Thyroid gland (tissue), 4 donors: ENCODE results near the gene SLC35F3.

ENCODE experiments used
- POLR2A ChIP-seq, 2 donors: fragments of 450-650 bp; IDR thresholded peaks; one replicate each; pipeline ENCODE4 v1.6.1; 2017; ENCODE audit warnings: antibody characterized with exemption in 2 of 2, mild to moderate bottlenecking in 2 of 2, moderate library complexity in 1 of 2
- TF ChIP-seq, protein P1 (sequence below), 6 experiments: fragments of 200-600 bp in 3 of 6; fragments of 450-650 bp in 3 of 6; sonication (generic) in 3 of 6; IDR thresholded peaks; one replicate each; pipeline ENCODE4 v1.5.1; 2016 to 2019; ENCODE audit warnings: antibody characterized with exemption in 6 of 6, mild to moderate bottlenecking in 2 of 6, inconsistent platforms in 1 of 6, moderate library complexity in 1 of 6

- no peak for TF ChIP-seq POLR2A (IDR thresholded peaks at IDR 0.05)
- TF ChIP-seq, protein P1, sequence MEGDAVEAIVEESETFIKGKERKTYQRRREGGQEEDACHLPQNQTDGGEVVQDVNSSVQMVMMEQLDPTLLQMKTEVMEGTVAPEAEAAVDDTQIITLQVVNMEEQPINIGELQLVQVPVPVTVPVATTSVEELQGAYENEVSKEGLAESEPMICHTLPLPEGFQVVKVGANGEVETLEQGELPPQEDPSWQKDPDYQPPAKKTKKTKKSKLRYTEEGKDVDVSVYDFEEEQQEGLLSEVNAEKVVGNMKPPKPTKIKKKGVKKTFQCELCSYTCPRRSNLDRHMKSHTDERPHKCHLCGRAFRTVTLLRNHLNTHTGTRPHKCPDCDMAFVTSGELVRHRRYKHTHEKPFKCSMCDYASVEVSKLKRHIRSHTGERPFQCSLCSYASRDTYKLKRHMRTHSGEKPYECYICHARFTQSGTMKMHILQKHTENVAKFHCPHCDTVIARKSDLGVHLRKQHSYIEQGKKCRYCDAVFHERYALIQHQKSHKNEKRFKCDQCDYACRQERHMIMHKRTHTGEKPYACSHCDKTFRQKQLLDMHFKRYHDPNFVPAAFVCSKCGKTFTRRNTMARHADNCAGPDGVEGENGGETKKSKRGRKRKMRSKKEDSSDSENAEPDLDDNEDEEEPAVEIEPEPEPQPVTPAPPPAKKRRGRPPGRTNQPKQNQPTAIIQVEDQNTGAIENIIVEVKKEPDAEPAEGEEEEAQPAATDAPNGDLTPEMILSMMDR (IDR thresholded peaks at IDR 0.05) = no peak
Measured at GRCh38 chr1:234000557-234001041, 96.1 kb downstream of the SLC35F3 start.
